CD4-positive, alpha-beta T cell treated with Interleukin-12 subunit alpha and Interleukin-12 subunit beta, for 1 hour (primary cell): ENCODE results near the gene KRT77.
"Not testable (repeated sequence)": the region's sequence is repeated elsewhere in the genome, so short reads cannot be mapped to it uniquely, and the experiment has no call there.

Source experiments
- DNase-seq: peaks from one replicate; pipeline ENCODE4 v3.0.0-alpha.2; 2020

KRT77 gene

DNA sequence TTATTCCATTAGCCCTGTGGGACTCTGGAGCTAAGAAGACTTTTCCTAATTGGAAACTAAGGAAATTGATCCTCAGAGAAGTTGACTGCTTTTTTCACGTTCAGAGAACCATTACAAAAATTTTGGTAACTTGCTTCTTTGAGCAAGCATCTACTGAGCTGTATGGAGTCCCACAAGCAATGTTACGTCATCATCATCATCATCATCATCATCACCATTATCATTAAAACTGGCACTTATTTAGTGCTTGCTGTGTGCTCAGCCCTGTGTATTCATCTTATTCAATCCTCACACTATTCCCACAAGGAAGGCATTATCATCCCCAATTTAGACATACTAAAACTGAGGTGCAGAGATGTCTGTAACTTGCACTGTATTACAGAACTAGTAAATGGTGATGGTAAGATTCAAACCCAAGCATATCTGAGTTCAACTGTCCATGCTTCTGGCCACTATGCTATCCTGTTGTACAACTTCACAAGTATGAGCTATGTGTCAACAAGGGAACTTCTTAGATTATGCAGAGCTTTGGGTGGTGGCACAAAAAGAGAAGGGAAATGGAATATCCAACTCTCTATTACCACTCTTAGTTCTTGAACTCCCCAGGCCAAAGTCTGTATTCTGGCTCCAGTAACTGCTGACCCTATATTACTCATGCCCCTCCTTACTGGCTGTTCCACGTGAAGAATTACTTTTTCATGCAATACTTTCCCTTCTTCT, 29.5 kb downstream of the KRT77 start:
- no peak for DNase-seq

DNA sequence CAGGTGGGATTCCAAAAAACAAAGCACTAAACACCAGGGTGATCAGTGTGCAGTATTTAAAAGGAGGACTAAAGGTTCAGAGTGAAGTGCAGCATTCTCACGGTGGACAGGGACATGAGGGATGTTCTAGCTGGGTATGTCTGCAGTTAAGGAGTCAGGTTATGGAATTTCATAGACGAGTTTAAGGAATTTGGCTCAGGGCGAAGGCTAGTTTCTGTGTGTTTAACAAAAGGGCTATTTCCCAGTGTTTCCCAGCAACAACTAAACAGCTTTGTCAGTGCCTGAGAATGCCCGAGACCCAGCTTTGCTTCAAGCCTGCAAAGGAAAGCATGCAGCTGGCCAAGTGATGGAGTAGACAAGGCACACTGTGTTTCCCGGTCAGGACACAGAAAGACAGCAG, 30.1 kb downstream of the KRT77 start:
- no peak for DNase-seq

DNA sequence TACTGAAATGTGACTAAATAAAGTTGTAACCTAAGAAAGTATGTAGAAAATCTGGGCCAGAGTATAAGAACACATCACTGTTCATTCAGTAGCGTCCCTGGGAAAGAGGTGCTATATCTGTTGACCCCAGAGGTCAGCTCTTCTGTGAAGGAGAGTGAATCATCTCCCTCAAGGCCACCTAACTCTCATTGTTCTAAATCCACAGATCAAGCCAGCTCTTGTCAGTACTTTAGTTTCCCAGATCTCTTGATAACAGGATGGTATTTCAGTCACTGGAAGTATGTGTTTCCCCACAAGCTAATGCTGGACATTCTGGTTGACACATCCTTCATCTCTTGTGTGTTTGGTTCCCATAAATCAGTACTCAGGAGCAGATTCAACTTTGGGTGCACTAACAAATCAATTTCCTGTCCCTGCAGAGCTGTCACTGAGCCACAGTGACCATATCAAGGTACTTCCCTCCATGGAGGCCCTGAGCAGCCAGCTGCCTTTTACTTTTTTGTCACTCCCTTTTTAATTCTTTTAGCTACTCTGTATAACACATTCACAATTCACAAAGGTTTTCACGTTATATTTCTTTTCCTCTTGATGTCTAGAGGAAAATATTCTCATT, 30.9 kb downstream of the KRT77 start:
- DNase-seq: no peak

DNA sequence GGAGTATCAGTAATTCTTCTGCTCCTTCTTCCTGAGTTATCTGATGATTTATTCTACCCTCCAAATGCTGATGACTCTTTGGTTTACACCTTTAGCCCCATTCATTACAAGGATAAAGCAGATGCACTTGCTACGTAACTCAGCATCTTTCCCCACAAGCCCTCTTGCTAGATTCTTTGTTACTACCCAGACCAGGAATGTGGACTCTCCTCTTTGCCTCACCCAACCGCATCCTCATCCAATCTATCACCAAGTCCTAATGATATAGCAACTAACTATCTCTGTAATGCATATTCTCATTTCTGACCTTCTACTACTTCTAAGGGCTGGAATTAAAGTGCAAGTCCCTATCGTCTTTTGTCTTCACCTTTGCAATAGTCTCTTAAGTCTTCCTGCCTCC, 32.4 kb downstream of the KRT77 start:
- no peak for DNase-seq

DNA sequence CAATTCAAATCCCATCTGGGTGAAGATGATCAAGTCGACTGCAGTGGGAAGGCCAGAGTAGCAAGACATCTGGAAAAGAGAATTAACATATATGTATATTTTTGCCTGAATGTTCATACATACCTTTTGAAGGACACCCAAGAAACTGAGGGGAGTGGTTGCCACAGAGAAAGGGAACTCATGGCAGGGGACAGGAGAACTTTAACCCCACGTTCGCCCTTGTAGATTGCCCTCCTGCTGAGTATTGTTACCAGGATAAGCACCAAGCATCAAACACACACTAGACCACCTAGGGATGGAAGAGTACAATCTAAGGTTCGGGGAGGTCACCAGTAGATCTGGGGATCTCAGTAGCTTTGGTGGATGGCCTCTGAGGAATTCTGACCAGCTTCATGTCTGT, 32.8 kb downstream of the KRT77 start:
- DNase-seq: no peak

DNA sequence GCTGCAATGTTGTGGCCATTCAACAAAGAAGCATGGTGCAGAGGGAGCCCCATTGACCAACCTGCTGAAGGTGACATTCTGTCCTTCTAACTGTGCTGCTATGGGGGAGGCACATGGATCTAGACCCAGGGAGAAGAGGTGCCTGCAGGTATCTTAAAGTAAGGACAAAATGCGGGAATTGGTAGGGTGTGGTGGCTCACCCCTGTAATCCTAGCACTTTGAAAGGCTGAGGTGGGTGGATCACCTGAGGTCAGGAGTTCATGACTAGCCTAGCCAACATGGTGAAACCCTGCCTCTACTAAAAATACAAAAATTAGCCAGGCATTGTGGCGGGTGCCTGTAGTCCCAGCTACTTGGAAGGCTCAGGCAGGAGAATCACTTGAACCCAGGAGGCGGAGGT, 33.4 kb downstream of the KRT77 start:
- not testable (repeated sequence) for DNase-seq

DNA sequence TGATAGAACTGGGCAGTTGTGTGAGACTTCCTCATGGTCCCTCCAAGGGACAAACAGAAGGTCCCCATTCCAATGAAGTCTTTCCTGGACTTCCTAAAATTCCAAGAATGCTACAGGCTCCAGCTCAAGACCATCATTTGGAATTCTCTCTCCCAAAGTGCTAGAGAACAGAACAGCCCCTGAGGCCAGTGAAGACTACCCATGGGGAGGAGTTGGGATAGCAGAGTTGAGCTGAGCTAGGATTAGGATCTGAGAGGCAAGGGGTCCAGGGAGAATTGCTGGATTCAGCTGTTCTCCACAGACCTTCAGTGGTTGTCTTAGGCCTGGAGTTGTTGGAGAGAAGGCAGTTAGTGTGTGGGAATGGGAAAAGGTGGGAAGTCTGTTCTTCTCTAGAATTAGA, 33.9 kb downstream of the KRT77 start:
- DNase-seq: no peak

DNA sequence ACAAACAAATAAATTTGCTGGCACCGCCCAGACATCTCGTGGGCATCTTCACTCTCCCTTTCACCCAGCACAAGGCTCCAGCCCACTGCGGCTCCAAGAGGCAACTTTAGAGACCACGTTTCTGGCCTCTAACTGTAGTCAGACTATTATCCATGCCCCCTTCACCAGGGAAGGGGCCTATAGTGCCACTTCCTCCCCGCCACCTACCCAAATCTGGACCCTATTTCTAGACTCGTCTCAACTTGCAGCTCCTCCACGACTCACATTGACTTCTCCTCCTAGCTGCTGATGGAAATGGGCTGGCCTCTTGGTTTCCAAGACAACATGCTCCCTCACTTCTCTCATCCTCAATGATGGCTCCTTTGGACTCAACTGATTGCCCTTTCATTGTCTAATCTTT, 35.4 kb downstream of the KRT77 start:
- no peak for DNase-seq

DNA sequence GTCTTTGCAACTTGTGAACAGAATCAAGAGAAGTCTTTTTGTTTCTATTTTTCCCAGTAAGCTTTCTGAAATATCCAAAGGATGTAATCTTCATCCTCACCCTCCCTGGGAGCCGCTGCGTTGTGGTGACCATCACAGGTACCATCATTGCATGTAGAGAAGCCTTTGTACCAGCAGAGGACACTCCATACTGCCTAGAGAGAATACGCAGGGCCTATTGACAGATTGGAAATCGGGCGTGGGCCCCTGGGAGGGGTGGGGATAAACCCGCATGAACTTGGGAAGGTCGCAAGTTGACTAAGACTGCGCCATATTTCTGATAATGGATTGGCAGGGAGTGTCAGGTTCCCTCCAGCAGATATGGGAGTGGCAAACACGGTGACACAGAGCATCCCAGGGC, 35.8 kb downstream of the KRT77 start:
- no peak for DNase-seq

DNA sequence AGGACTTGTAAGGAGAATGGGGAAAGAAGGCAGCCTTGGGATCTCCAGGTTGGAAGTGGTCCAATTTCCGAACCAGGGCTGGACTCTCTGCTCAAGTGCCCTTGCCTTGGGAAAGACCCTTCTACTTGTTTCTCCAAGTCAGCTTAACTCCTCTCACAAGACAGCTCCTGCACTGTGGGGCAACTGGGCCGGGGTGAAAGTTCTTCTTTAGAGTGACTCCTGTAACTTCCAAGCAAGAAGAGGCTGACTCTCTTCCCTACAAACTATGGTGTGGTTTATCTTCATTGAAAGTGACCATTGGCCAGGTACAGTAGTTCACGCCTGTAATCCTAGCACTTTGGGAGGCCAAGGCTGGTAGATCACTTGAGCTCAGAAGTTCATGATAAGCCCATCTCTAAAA, 36.9 kb downstream of the KRT77 start:
- no peak for DNase-seq

DNA sequence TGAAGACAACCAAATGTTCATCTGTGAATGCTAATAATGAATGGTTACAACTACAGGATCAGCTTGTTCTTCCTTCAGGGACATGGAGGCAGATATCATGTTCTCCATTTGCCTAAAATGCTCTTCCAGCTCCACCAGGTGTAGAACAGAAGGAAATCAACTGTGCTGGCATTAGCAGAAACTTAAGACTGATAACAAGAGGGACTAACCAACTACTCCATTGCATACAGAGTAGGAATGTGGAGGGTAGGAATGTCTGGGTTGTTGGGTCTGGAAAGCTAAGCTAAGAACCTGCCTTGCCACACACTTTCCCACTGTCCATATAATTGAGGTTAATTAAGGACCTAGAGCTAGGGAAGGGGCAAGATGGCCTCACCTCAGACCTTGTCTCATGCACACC, 39.9 kb downstream of the KRT77 start:
- no peak for DNase-seq

DNA sequence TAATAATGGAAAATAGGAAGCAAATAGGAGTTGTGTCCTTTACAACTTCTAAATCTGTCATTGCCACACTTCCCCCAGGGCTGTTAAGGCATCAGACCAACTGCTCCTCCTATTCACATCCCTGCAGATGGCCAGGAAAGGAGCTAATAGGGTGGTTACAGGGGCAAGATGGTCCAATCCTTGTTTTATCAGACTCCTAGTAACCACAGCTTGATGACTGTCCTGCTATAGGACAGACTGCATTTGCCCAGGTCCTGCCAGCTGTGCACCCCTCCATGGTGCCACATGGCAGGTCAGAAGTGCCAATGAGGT, 40.5 kb downstream of the KRT77 start:
- DNase-seq: no peak

DNA sequence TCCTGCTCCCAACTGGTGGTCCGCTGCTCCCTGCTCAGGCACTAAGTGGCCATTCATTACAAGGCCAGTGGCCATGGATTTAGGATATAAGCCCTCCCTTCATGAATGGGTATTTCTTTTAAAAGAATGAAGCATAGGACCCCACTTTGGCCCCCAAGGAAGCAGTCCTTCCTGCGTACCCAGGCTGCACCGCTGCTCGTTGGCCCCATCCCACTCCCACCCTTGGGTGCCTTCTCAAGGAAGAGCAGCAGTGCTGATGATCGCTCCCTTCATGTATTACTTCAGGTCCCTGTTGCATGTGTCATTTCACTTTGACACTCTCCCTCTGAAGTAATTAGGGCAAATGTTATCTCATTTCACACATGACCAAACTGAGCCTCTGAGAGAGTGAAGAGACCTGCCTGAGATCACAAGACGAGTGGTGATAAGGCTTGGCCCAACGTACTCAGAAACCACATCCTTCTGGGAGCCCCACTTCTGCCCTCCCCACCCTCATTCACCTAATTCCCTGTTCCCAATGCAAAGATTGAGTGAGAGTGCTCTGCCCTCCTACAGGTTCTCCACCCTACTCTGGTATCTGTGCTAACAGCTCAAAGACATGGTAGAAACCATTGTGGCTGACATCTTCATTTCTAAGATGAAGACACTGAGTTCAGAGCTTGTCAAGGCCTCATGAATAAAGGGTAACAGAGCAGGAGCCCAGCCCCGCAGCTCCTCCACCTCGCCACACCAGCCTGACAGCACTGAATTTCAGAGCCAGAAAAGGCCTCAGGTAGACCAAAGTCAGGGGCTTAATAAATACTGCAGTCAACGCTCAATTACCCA, 41.0 kb downstream of the KRT77 start:
- DNase-seq: no peak

DNA sequence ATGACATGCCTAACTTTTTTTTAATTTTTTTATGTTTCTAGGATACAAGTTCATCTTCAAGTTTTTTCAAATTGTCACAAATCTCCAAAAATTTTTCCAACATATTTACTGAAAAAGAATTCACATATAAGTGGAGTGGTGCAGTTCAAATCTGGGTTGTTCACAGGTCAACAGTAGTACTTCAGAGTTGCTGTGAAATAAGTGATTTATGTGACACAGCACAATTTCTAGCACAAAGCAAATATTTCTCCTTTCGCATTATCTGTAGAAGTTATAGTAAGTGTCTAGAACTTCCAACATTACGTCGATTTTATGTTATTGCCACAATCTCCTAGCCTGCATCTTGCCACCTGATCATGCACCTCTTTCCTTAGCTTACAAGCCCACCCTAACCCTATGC, 41.7 kb downstream of the KRT77 start:
- no peak for DNase-seq

DNA sequence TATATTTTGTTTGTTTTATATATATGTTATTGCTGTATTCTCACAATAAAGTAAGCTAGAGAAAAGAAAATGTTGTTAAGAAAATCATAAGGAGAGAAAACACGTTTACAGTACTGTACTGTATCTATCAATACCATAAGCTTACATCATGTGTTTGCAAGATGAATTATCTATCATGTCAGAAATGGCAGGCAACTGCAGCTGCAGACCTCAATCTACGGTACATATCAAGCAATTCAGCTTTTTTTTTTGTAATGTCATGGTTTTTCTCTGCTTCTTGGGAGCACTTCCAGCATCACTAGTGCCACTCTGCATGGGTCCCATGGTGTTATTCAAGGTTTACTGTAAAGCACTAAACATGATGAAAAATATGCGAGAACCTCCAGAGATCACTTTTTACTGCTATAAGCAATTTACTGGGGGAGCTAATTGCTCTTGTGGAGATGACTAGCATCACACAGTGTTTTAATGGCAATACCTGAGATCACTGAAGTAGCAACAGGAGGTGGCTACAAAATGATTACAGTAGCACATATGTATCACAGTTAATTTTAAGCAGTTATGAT, 42.3 kb downstream of the KRT77 start:
- no peak for DNase-seq

DNA sequence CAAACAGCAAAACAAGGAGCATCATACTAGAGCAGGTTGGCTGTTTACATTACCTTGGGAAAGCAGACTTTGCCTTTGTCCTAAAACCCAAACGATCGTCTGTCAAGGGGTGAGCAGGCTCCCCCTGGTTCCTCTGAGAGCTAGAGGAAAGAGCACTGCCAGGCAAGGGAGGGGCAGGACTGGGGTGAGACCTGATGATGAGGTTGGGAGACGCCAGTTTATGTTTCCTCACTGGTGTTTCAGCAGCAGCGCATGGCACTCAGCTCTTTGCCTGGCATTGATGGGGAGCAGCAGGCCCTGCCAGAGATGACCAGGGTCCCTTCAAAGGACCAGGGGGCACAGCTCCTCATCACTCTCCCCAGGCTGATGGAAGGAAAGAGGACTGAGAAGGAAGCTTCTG, 43.4 kb downstream of the KRT77 start:
- no peak for DNase-seq

DNA sequence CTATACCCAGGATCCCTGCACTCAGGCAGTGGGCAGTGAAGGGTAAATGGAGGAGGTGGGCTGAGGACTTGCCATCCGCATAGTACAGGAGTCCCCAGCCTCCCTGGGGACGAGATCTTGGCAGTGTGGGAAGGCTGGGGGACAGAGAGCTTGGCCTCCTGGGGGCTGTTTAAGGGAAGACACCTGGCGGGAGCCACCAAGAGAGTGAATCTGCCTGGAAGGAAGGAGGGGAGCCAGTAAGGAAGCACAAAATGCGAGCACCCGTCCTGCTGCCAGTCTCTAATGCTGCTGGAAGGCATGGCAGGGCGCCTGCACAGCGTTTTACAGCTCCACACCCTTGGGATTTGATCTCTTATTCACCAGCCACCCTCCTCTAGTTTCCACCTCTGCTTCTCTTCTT, 43.9 kb downstream of the KRT77 start:
- no peak for DNase-seq

DNA sequence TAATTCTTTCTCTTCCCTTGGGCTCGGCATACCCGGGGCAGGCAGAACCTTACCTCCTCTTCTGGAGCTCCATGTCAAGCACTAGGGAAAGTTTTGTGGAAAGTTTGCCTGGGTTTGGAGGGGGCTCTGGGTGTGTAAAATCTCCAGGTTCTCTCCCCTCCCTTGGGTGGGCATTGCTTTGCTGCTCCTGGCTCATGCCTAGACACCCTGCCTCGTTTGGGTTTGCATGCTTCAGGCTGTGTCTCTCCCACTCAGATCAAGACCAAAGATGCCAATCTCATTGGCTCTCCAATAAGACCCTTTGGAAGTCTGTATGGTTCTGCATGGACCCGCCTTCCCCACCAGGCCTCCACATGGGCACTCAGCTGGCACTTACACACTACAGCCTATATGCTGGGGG, 45.1 kb downstream of the KRT77 start:
- DNase-seq: no peak

DNA sequence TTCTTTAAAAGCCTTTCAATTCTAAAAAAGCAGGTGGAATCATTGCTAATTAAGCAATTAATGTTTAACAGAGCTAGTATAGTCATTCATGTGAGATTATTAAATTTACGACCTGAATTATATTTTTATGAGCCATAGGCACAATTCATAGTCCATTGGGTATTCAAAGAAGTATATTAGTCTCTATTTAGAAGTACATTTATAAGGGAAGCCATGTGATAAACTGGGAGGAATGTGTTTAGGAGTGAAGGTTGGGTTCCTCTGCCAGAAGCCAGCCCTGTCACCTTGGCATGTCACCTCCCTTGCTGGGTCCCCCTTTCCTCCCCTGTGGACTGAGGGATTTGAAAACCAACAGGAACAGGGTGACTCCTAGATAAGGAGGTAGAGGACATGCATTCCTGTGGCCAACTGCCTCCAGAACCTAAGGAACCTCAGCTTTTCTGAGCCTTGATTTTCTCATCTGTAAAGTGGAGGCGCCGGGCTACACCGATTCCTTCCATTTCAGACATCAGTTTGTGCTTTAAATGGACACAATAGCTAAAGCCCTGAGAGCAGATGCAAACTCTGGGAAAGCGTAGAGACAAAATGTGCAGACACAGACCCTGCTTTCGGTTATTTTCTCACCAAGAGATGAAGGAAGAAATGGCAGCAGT, 45.9 kb downstream of the KRT77 start:
- DNase-seq: no peak

DNA sequence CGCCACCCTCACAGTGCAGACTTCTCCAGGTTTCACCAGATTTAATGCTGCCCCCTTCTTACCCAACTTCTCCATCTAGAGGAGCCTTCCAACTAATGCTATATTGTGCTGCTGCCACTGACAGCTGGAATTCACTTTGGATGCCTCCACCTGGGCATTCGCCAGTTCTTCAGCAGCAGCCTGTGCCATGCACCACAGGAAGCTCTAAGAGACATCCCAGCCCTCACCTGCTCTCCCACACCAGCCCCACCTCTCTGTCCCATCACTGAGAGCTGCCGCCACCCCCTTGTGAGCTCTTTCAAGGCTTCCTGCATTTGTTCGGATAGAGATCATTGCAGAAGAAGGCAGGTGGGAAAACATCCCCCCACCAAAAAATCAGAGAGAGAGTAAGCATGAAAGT, 46.7 kb downstream of the KRT77 start:
- DNase-seq: no peak

DNA sequence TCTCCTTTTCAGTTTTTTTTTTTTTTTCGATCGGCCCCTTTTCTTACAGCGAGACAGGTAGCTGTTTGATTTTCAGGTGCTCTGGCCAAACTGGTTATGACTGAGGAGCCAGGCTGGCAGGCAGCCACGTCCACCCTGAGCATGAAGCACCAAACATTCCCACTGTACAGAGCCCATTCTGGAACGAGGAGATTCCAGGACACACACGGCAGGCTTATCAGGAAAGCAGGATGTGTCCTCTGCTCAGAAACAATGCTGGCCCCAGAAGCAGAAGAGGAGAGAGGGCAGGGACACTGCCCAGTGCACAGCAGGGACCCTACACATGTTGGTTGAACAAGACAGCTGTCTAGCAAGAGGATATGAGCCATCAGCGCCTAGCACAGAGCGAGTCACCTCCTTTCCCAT, 47.6 kb downstream of the KRT77 start:
- DNase-seq: no peak

DNA sequence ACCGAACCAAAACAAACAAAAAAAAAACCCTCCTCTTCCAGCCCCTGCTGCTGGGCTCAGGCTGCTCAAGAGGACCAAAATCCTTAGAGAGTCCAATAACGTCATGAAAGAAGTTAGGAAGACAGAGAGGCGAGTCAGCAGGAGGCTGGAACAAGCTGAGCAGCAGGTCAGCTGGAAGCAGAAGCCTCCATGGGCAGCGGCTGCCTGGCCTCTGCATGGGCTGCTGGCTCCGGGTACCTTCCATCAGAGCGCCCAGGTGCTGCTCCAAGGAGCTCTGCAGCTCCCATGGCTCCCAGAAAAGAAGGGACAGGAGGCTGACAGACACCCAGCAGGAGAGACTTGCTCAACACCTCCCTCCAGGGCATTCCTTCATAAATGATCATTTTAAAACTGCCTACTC, 48.1 kb downstream of the KRT77 start:
- DNase-seq: no peak

DNA sequence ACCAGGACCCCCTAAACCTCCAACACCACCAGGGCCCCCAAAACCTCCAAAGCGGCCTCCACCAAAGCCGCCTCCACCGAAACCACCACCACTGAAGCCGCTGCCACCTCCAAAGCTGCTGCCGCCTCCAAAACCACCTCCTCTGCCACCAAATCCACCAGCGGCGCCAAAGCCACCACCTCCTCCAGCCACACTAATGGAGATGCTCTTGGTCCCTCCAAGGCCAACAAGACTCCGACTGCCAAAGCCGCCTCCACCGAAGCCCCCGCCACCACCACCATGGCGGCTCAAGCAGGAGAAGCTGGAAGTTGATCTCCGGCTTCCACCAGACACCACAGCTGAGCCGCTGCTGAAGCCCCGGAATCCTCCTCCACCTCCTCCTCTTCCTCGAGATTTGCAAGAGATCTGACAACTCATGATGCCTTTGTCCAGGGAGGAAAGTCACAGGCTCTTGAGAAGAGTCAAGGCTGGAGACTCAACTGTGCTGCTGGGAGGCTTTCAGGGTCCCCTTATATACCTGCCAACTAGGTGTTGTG, 51.5 kb downstream of the KRT77 start, which contains the start of gene KRT2:
KRT2 (minus strand) TSS at position 486 of the 536 bp plus-strand sequence; CDS start at position 417, 69 bp downstream.
- DNase-seq: no peak
